Endothelial cell of umbilical vein (primary cell): ENCODE measurements around the gene CNST. TPM values are rescaled to one million over a fixed set of nuclear protein-coding genes. Genes with fewer than 3 reads are reported as not detected.
"Not testable (repeated sequence)": the region's sequence is repeated elsewhere in the genome, so short reads cannot be mapped to it uniquely, and the experiment has no call there.

ENCODE experiments used
- BruUV-seq: library from RNA; stranded (reverse); fragments of 400-500 nt; replicated peaks from 2 replicates; lab custom pipeline; 2021; lab: Mats Ljungman, UMichigan
- CTCF ChIA-PET: fragments of 300-600, 350-600 bp; sonication (Branson Sonifier 250); formaldehyde crosslinking; loops from one replicate; lab custom pipeline; 2021; ENCODE audit warnings: antibody characterized with exemption, inconsistent platforms; lab: Charles Lee
- POLR2A ChIA-PET: fragments of 300-600, 350-600 bp; sonication (Branson Sonifier 250); formaldehyde crosslinking; loops from one replicate; lab custom pipeline; 2021; ENCODE audit warnings: antibody characterized with exemption, inconsistent platforms; lab: Charles Lee
- DNase-seq: peaks from one replicate; pipeline ENCODE4 v3.0.0-alpha.2; 2011; ENCODE audit warnings: low read depth, low spot score
- FAIRE-seq: peaks from 2 replicates; lab custom pipeline; 2011; peaks lifted over from hg19 to GRCh38; lab: Jason Lieb, UNC
- H2AFZ ChIP-seq: 2 replicates; pipeline ENCODE4 v1.6.0; 2012; ENCODE audit warnings: low read depth, low read length, control low read depth, inconsistent platforms
- H3K27ac ChIP-seq: 2 replicates; pipeline ENCODE4 v1.5.1; 2011; ENCODE audit warnings: low read depth, mild to moderate bottlenecking, control low read depth, low read length, moderate library complexity; ENCODE audit not compliant: insufficient read depth
- H3K27me3 ChIP-seq, 2 experiments: 2 replicates each; pipeline versions ENCODE4 v1.6.0 to v1.6.1; 2011; ENCODE audit warnings: low read length in 2 of 2, mixed read lengths in 1 of 2; ENCODE audit not compliant: control insufficient read depth in 2 of 2, insufficient read depth in 2 of 2
- H3K36me3 ChIP-seq, 2 experiments: 2 replicates in 1 of 2; 3 replicates in 1 of 2; pipeline ENCODE4 v1.5.1; 2011; ENCODE audit warnings: low read length in 2 of 2, mild to moderate bottlenecking in 1 of 2, moderate library complexity in 1 of 2; ENCODE audit not compliant: control insufficient read depth in 2 of 2, insufficient read depth in 2 of 2; ENCODE audit errors: extremely low read depth in 1 of 2
- H3K4me1 ChIP-seq: 3 replicates; pipeline ENCODE4 v1.5.1; 2011; ENCODE audit warnings: mild to moderate bottlenecking, low read length; ENCODE audit not compliant: control insufficient read depth, insufficient read depth; ENCODE audit errors: extremely low read depth
- H3K4me2 ChIP-seq: 2 replicates; pipeline ENCODE4 v1.6.1; 2011; ENCODE audit warnings: low read length, control low read depth, mixed read lengths; ENCODE audit not compliant: insufficient read depth
- H3K4me3 ChIP-seq, 3 experiments: fragments of 200-600 bp in 1 of 3; sonication (generic), shearing (Covaris generic) in 1 of 3; replicated peaks in 1 of 3; 2 replicates each; pipeline ENCODE4 v1.5.1; 2011 to 2016; ENCODE audit warnings: control low read depth in 3 of 3, low read length in 3 of 3, mild to moderate bottlenecking in 2 of 3, inconsistent platforms in 1 of 3, low read depth in 1 of 3, moderate library complexity in 1 of 3; ENCODE audit not compliant: insufficient read depth in 1 of 3
- H3K79me2 ChIP-seq: 2 replicates; pipeline ENCODE4 v1.6.0; 2012; ENCODE audit warnings: low read length, inconsistent platforms; ENCODE audit not compliant: control insufficient read depth, insufficient read depth
- H3K9ac ChIP-seq: replicated peaks from 2 replicates; pipeline ENCODE3; 2011; ENCODE audit warnings: low read length, control low read depth; ENCODE audit not compliant: insufficient read depth; ENCODE audit errors: extremely low read depth
- H3K9me1 ChIP-seq: replicated peaks from 3 replicates; pipeline ENCODE4 v1.6.0; 2011; ENCODE audit warnings: mild to moderate bottlenecking, low read length; ENCODE audit not compliant: control insufficient read depth, insufficient read depth; ENCODE audit errors: extremely low read depth
- H3K9me3 ChIP-seq: replicated peaks from 2 replicates; pipeline ENCODE4 v1.5.1; 2012; ENCODE audit warnings: low read length, inconsistent platforms; ENCODE audit not compliant: control insufficient read depth, insufficient read depth
- H4K20me1 ChIP-seq: replicated peaks from 2 replicates; pipeline ENCODE3; 2011; ENCODE audit warnings: mild to moderate bottlenecking, low read length; ENCODE audit not compliant: control insufficient read depth, insufficient read depth; ENCODE audit errors: extremely low read depth
- FOS ChIP-seq: IDR thresholded peaks from 2 replicates; pipeline ENCODE4 v1.6.1; 2011; ENCODE audit warnings: mild to moderate bottlenecking, low read length, moderate library complexity, borderline replicate concordance; ENCODE audit not compliant: insufficient read depth
- JUN ChIP-seq: IDR thresholded peaks from 2 replicates; pipeline ENCODE4 v1.6.1; 2011; ENCODE audit warnings: borderline replicate concordance, low read depth; ENCODE audit not compliant: insufficient read length, insufficient read depth
- MYC ChIP-seq: IDR thresholded peaks from one replicate; pipeline ENCODE4 v1.6.1; 2011; ENCODE audit warnings: mild to moderate bottlenecking, low read depth, low read length
- POLR2AphosphoS5 ChIP-seq: IDR thresholded peaks from 2 replicates; pipeline ENCODE4 v1.6.1; 2012; ENCODE audit warnings: low read depth, mild to moderate bottlenecking, control low read depth, low read length, moderate library complexity; ENCODE audit not compliant: insufficient read depth
- dilution Hi-C: fragments of 300-500 bp; cut with MboI; formaldehyde crosslinking; loops from one replicate; pipeline ENCODE4 v1.15.0; 2019; ENCODE audit warnings: low sequenced_read_pairs; ENCODE audit not compliant: extremely low pct_ligation_motif_present
- intact Hi-C: fragments of 100-400 bp; cut with micrococcal nuclease; formaldehyde crosslinking; loops from one replicate; pipeline ENCODE4 v1.10.0; 2022
- polyA plus RNA-seq, 4 experiments: library from polyadenylated mRNA; depleted of rRNA in 3 of 4; stranded (reverse) in 3 of 4; unstranded in 1 of 4; fragments of >200 nt; gene quantifications; 2 replicates each; pipeline versions ENCODE4 v1.2.1 to v1.2.3, GENCODE V29; 2011 to 2012; ENCODE audit warnings: missing spikeins in 1 of 4
- total RNA-seq: library from RNA; stranded (reverse); gene quantifications from 2 replicates; pipeline ENCODE4 v1.2.3, GENCODE V29; 2021
- TF ChIP-seq, protein P1 (sequence below): IDR thresholded peaks from 2 replicates; pipeline ENCODE4 v1.6.1; 2011; ENCODE audit not compliant: insufficient read depth, insufficient read length

The CNST gene
- total and polyA plus RNA-seq, 2 donors (not counting 3 experiments of a cell fraction or from before 2014, with no cell fraction given): 6.3 to 18.1 TPM

DNA sequence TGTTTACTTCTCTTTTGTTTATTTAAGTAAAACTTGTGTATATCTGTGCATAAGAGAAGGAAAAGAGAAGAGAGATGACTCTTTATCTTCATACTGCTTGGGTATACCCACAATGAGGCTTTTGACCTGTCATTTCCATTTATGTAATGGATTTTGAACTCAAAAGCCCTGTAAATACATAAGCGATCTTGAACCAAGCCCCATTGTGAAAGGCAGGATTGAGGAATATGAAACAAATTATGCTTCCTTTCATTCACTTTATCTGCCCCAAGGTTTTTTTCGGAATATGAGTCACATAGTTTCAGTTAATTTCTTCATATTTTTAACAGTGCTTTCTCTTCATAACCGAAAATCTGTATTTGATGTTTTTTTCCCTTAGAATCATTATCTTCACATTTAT, 21.4 kb downstream of the CNST start:
- CTCF ChIA-PET: interaction anchor here (1.0 to 2.3 kb wide), 3 partner anchors 8 to 21 kb away, joined by 3 to 9 read pairs (median 8); partner anchors contain the start of genes CNST and TFB2M
- H4K20me1 ChIP-seq: no peaks in the 10 kb centered on the region
- peak overlapping the region; percentile 79 for H3K9ac ChIP-seq
- intact Hi-C loops: loop anchor here (1.0 kb wide), 2 partner anchors 18 to 22 kb away; no protein-coding TSS in a partner anchor
- DNase-seq (peak; percentile 84), FAIRE-seq (peak; percentile 79)
- peaks cover 24% of the 10 kb centered on the region for H3K4me1 ChIP-seq
- peaks cover 2 to 3% of the 10 kb centered on the region in 2 experiments for H3K36me3 ChIP-seq
- H3K27me3 ChIP-seq: no peaks in the 10 kb centered on the region
- POLR2A ChIA-PET: no interaction called here
- no peaks in the 10 kb centered on the region for H3K9me1 ChIP-seq
- peak overlapping the region in 1 of 3 experiments; percentile 40 for H3K4me3 ChIP-seq
- H2AFZ ChIP-seq: peak overlapping the region; percentile 41
- TF ChIP-seq MYC (no peak), JUN (peak; percentile 41), FOS (peak; percentile 68)
- H3K9me3 ChIP-seq: no peaks in the 10 kb centered on the region
- no TSS peak for BruUV-seq
- dilution Hi-C loops: no loop called here
- peak overlapping the region; percentile 91 for H3K27ac ChIP-seq
- H3K4me2 ChIP-seq: peak overlapping the region; percentile 84
- H3K79me2 ChIP-seq: peaks cover 31% of the 10 kb centered on the region

DNA sequence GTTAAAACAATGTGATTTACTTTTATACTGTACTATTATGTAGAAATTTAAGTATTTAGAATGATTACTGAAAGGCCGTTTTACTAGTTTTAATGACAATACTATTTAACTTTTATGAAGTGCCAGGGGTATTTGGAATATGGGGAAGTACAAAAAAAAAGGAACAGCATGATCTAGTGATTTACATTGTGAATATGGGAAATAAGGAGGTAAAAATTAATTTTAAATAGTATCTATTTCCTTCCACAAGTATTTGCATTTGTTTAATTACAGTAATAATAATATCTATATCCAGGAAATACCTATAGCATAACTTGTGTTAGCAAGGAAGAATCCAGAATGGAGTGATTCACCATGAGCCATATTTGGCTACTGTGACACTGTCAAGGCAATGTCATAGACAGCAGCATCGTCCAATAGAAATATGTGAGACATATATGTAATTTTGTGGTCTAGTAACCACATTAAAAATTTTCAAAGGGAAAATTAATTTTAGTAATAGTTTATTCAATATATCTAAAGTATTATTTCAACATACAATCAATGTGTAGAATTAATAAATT, 22.0 kb downstream of the CNST start:
- BruUV-seq: TSS peak; percentile 43
- Histone ChIP-seq H3K4me1 (peaks cover 24% of the 10 kb centered on the region), H3K4me3 (no peak overlapping the region), H3K79me2 (peaks cover 27% of the 10 kb centered on the region), H3K36me3 (peaks cover 2 to 3% of the 10 kb centered on the region in 2 experiments), H3K27ac (peak overlapping the region; percentile 91), H3K9me3 (no peaks in the 10 kb centered on the region), H3K4me2 (peak overlapping the region; percentile 84), H3K9me1 (no peaks in the 10 kb centered on the region), H3K27me3 (no peaks in the 10 kb centered on the region), H4K20me1 (no peaks in the 10 kb centered on the region), H3K9ac (peak overlapping the region; percentile 79), H2AFZ (no peak overlapping the region)
- peak; percentile 52 for FAIRE-seq
- ChIA-PET POLR2A (no interaction called here), CTCF (no interaction called here)
- peak; percentile 62 for TF ChIP-seq JUN
- TF ChIP-seq, protein P1, sequence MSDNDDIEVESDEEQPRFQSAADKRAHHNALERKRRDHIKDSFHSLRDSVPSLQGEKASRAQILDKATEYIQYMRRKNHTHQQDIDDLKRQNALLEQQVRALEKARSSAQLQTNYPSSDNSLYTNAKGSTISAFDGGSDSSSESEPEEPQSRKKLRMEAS: no peak
- TF ChIP-seq POLR2AphosphoS5: peak; percentile 21
- peak; percentile 86 for TF ChIP-seq FOS
- intact Hi-C loops: loop anchor here (1.0 kb wide), 1 partner anchor 21 kb away; no protein-coding TSS in a partner anchor
- DNase-seq: peak; percentile 77
- dilution Hi-C loops: no loop called here

DNA sequence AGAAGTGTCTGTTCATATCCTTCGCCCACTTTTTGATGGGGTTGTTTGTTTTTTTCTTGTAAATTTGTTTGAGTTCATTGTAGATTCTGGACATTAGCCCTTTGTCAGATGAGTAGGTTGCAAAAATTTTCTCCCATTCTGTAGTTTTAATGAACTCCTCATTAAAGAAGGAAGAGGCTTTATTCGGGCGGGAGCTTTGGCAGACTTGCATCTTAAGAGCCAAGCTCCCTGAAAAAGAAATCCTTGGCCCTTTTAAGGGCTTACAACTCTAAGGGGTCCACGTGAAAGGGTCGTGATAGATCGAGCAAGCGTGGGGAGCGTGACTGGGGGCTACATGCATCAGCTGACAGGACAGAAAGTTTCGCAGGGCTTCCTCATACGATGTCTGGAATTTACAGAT, 23.7 kb downstream of the CNST start:
- H3K27ac ChIP-seq, BruUV-seq: not testable (repeated sequence)

More for the DNA sequence above, 23.7 kb downstream of the CNST start:
- CTCF ChIA-PET, H2AFZ ChIP-seq, H3K36me3 ChIP-seq, H3K4me2 ChIP-seq, FAIRE-seq, H3K9me3 ChIP-seq, POLR2A ChIA-PET, dilution Hi-C loops, H4K20me1 ChIP-seq, H3K9me1 ChIP-seq, intact Hi-C loops, DNase-seq, H3K4me3 ChIP-seq, H3K27me3 ChIP-seq, H3K9ac ChIP-seq: not testable (repeated sequence)
- Histone ChIP-seq H3K4me1 (peaks cover 24% of the 10 kb centered on the region), H3K79me2 (peaks cover 18% of the 10 kb centered on the region)
